NCI-H526 (cell line): ENCODE results near the gene CDH23.

Experiments used
- DNase-seq, 2 experiments: peaks; one replicate each; lab custom pipeline; 2025; lab: John Stamatoyannopoulos, UW

The CDH23 gene

DNA sequence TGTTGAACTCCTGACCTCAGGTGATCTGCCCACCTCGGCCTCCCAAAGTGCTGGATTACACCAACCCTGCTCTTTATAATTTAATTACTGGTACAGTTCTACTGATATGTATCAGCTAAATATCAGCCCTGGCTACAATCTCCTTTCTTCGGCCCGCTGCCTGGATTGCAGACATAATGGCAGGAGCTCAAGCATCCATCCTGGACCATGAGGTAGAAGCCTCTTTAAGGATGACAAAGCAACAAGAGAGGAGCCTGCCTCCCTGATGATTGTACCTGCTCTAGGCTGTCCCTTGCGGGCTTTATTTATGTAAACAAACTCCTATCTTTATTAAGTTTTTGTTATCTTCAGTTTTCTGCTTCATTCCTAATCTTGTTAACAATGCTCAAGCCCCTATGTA is 459.9 kb downstream of the CDH23 start:
- DNase-seq = no peak

- no peak for DNase-seq
These were observed 461.5 kb downstream of the CDH23 start for GRCh38 chr10:71857934-71858890.

DNA sequence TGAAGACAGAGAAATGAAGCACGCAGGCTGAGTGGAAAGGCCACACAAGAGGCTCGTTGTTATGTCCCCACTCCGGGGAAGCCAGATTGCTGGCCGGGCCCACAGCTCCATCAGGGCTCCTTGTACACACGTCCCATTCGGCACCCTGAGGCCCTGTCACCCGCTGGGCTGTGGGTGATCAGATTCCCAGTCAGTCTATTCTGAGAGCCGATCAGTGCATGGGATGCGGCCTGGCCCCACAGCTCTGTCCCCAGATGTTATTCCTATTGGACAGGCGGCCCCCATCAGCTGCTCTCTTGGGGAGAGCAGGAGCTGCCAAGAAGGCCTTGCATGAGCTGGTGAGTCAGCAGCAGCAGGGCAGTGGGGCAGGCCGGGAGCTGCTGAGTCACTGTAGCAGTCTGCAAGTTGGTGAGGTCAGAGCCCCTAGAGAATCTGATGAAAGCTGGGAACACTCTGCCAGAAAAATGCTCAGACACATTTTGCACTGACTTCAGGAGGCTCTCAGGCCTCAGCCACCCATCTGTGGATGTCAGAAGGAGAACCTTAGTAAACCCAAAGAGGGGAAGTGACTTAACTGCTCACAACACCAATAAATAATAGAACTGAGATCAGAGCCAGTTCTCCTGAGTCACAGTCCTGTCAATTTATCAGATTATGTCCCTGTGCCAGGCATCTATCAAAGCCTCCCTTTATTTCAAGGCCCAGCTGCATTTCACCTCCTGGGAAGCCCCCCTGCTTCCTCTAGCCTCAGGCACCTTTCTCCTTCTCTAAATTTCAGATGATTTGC is 463.7 kb downstream of the CDH23 start:
- DNase-seq = no peak

DNA sequence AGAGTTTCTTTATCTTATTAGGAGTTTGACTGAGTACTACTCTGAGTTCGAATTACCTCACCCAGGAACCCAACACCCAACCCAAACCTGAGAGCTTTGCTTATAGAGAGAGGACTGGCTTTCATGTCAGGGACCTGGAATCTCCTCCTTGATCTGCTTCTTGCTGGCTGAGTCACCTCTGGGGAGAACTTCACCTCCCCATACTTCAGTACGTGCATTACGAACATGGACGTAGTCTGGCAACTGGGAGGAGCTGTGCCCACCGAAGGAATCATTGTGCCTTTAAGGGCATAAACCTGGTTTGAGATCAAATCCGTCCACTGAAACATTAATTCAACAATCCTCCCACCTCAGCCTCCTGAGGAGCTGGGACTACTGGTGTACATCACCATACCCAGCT is 466.5 kb downstream of the CDH23 start:
- no peak for DNase-seq

DNA sequence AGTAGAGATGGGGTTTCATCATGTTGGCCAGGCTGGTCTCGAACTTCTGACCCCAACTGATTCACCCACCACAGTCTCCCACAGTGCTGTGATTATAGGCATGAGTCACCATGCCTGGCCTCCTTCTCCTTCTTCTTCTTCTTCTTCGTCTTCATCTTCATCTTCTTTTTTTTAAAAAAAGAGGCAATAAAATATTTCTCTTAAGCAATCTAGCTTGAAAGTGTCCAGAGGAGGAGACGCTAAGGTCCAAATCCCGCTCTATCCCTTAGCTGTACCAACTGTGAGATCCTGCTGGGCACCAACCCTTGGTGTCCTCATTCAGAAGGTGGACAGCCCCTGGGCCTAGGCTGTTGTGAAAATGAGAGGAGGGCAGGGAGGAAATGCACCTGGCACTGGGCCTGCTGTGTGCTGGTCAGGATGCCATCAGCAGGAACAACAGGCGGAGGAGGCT is 468.2 kb downstream of the CDH23 start:
- no peak for DNase-seq
